Transverse colon (tissue), 4 donors: ENCODE measurements around the gene NFAM1.

ENCODE experiments used
- POLR2A ChIP-seq: fragments of 450-650 bp; IDR thresholded peaks from one replicate; pipeline ENCODE4 v1.6.1; 2016; ENCODE audit warnings: antibody characterized with exemption, mild to moderate bottlenecking, moderate library complexity
- POLR2AphosphoS5 ChIP-seq, 3 donors: sonication (generic); formaldehyde crosslinking; IDR thresholded peaks; one replicate each; pipeline ENCODE4 v1.6.1; 2016; ENCODE audit warnings: antibody characterized with exemption in 3 of 3
- TF ChIP-seq, protein P1 (sequence below), 5 experiments: fragments of 200-600 bp in 3 of 5; fragments of 450-650 bp in 2 of 5; sonication (generic) in 3 of 5; IDR thresholded peaks; 1 replicate in 2 of 5; 2 replicates in 3 of 5; pipeline ENCODE4 v1.5.1; 2016 to 2017; ENCODE audit warnings: antibody characterized with exemption in 5 of 5, inconsistent platforms in 3 of 5, mild to moderate bottlenecking in 2 of 5, moderate library complexity in 1 of 5

DNA sequence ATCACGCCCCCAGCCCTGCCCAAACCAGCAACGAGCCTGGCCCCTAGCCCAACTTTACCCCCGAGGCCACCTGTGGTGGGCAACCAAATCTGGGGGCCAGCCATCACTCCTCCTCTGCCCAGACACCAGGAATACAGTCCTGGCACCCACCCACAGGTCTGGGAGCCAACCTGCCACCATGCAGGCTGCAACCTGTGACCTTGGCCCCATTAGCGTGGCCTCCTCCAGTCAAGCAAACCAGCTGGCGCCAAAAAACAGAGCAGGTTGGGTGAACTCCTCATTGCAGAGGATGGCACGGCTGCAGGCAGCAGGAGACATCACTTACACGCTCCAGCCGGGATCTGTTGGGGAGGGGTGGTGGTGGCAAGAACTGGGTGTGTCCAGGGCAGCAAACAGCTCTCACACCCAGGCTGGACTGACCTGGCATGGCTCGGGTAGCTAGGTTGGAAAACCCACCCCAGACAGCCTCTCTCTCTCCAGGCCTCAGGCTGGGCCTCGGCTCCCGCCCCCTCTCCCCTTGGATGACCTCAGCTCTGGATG, 96.3 kb downstream of the NFAM1 start:
- TF ChIP-seq POLR2AphosphoS5 (IDR thresholded peaks at IDR 0.05) = no peak
- TF ChIP-seq, protein P1, sequence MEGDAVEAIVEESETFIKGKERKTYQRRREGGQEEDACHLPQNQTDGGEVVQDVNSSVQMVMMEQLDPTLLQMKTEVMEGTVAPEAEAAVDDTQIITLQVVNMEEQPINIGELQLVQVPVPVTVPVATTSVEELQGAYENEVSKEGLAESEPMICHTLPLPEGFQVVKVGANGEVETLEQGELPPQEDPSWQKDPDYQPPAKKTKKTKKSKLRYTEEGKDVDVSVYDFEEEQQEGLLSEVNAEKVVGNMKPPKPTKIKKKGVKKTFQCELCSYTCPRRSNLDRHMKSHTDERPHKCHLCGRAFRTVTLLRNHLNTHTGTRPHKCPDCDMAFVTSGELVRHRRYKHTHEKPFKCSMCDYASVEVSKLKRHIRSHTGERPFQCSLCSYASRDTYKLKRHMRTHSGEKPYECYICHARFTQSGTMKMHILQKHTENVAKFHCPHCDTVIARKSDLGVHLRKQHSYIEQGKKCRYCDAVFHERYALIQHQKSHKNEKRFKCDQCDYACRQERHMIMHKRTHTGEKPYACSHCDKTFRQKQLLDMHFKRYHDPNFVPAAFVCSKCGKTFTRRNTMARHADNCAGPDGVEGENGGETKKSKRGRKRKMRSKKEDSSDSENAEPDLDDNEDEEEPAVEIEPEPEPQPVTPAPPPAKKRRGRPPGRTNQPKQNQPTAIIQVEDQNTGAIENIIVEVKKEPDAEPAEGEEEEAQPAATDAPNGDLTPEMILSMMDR (IDR thresholded peaks at IDR 0.05) = no peak
- TF ChIP-seq POLR2A = no peak
